ENCODE data around the gene COL27A1. TPM values are rescaled to one million over a fixed set of nuclear protein-coding genes. Genes with fewer than 3 reads are reported as not detected.
"Not testable (repeated sequence)": the region's sequence is repeated elsewhere in the genome, so short reads cannot be mapped to it uniquely, and the experiment has no call there.

COL27A1 gene
- total and polyA plus RNA-seq, 5 donors from 2014 or later, result 0.30 TPM; not detected in 4

DNA sequence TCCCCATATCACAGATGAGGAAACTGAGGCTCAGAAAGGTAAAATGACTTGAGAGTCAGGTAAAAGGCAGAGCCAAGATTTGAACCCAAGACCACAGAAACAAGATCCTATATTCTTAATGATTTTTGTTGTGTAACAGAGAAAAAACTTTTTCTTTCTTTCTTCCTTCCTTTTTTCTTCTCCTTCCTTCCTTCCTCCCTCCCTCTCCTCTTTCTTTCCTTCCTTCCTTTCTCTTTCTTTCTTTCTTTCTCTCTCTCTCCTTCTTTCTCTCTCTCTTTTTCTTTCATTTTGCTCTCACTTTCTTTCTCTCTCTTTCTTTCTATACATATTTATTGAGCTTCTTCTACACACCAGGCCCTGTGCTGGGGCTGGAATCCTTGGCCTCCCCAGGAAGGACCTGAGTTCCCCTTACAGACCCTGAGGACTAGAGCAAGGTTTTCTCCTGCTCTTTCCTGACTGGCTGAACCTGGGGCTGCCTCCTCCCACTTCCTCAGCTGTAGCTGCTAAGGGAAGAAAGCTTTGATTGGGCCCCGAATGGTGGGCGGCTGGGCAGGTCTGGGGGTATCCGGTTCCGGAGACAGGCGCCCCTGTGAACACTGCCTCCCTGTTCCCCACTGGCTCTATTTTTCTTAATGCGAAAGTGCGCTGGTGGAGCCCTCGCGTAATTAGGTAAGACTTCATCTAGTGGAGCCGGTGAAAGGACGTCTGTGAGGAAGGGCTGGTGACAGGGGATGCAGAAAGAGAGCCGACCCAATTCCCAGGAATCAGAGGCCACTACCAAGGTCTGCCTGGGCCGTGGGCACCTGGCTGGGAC is 28.9 kb upstream of the COL27A1 start:
- peaks cover 8% of the 10 kb centered on the region for H3K27me3 Mint-ChIP-seq
- H3K9me3 Mint-ChIP-seq, result peaks cover 0 to 4% (median 2%) of the 10 kb centered on the region in 7 donors
- H3K4me1 Mint-ChIP-seq, result no peaks in the 10 kb centered on the region
- H3K27me3 ChIP-seq (ENCODE audit: control insufficient read depth, insufficient read depth, low read length), result no peaks in the 10 kb centered on the region
- ATAC-seq (ENCODE audit: low read depth in 2 of 2) (no peak), DNase-seq (no peak)
- H3K36me3 Mint-ChIP-seq, result no peaks in the 10 kb centered on the region
- peaks cover 0 to 3% of the 10 kb centered on the region in 2 experiments for H3K9me3 ChIP-seq (ENCODE audit: control insufficient read depth in 2 of 2, low read length in 2 of 2)
- no peaks in the 10 kb centered on the region for H3K4me1 ChIP-seq (ENCODE audit: control insufficient read depth, insufficient read depth, low read length, poor library complexity, severe bottlenecking)
- H3K36me3 ChIP-seq (ENCODE audit: control insufficient read depth, insufficient read depth, low read length), result no peaks in the 10 kb centered on the region
- no peak overlapping the region for H3K27ac ChIP-seq (ENCODE audit: insufficient read depth, low read length, poor library complexity, severe bottlenecking)
- no peak overlapping the region for H3K27ac Mint-ChIP-seq
- H3K4me3 Mint-ChIP-seq, result no peak overlapping the region
- H3K4me3 ChIP-seq (ENCODE audit: low read depth, low read length), result no peak overlapping the region

DNA sequence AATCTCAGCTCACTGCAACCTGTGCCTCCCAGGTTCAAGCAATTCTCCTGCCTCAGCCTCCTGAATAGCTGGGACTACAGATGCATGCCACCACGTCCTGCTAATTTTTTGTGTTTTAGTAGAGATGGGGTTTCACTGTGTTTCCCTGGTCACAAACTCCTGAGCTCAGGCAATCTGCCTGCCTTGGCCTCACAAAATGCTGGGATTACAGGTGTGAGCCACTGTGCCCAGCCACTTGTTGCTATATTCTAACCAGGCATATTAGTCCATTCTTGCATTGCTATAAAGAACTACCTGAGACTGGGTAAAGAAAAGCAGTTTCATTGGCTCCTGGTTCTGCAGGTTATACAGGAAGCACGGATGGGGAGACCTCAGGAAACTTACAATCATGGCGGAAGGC is 26.6 kb upstream of the COL27A1 start:
- H3K9me3 ChIP-seq (ENCODE audit: control insufficient read depth in 2 of 2, low read length in 2 of 2); H3K36me3 Mint-ChIP-seq; H3K27ac ChIP-seq (ENCODE audit: insufficient read depth, low read length, poor library complexity, severe bottlenecking); H3K4me3 ChIP-seq (ENCODE audit: low read depth, low read length); H3K36me3 ChIP-seq (ENCODE audit: control insufficient read depth, insufficient read depth, low read length); H3K4me1 Mint-ChIP-seq; H3K27me3 Mint-ChIP-seq; DNase-seq; H3K9me3 Mint-ChIP-seq; H3K27me3 ChIP-seq (ENCODE audit: control insufficient read depth, insufficient read depth, low read length); H3K27ac Mint-ChIP-seq; ATAC-seq (ENCODE audit: low read depth in 2 of 2); H3K4me1 ChIP-seq (ENCODE audit: control insufficient read depth, insufficient read depth, low read length, poor library complexity, severe bottlenecking): not testable (repeated sequence)
- H3K4me3 Mint-ChIP-seq, result peak overlapping the region in 1 of 4 donors; percentile 43

DNA sequence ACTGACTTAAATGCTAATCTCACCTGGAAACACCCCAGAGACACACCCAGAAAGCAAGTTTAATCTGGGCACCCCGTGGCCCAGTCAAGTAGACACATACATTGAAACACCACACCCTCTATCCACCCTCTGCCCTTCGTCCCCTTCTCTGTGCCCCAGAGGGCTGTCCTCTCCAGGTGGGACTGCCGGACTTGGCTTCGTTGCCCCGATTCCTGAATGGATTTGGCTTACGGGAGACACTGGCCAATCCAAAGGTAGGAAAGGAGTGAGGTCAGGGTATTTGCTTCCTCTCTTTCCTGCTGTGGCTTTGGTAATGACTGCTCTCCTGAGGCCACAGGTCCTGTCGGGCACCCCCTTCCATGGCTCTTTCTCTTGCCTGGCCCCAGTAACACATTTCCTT is 25.2 kb upstream of the COL27A1 start:
- Mint-ChIP-seq H3K9me3 (peaks cover 0 to 4% (median 2%) of the 10 kb centered on the region in 7 donors), H3K27me3 (peaks cover 8% of the 10 kb centered on the region), H3K4me1 (no peaks in the 10 kb centered on the region), H3K36me3 (no peaks in the 10 kb centered on the region), H3K27ac (no peak overlapping the region), H3K4me3 (no peak overlapping the region)
- ATAC-seq (ENCODE audit: low read depth in 2 of 2) (no peak), DNase-seq (no peak)
- Histone ChIP-seq H3K9me3 (ENCODE audit: control insufficient read depth in 2 of 2, low read length in 2 of 2) (peaks cover 0 to 3% of the 10 kb centered on the region in 2 experiments), H3K4me1 (ENCODE audit: control insufficient read depth, insufficient read depth, low read length, poor library complexity, severe bottlenecking) (no peaks in the 10 kb centered on the region), H3K27me3 (ENCODE audit: control insufficient read depth, insufficient read depth, low read length) (no peaks in the 10 kb centered on the region), H3K36me3 (ENCODE audit: control insufficient read depth, insufficient read depth, low read length) (no peaks in the 10 kb centered on the region), H3K27ac (ENCODE audit: insufficient read depth, low read length, poor library complexity, severe bottlenecking) (no peak overlapping the region), H3K4me3 (ENCODE audit: low read depth, low read length) (no peak overlapping the region)

DNA sequence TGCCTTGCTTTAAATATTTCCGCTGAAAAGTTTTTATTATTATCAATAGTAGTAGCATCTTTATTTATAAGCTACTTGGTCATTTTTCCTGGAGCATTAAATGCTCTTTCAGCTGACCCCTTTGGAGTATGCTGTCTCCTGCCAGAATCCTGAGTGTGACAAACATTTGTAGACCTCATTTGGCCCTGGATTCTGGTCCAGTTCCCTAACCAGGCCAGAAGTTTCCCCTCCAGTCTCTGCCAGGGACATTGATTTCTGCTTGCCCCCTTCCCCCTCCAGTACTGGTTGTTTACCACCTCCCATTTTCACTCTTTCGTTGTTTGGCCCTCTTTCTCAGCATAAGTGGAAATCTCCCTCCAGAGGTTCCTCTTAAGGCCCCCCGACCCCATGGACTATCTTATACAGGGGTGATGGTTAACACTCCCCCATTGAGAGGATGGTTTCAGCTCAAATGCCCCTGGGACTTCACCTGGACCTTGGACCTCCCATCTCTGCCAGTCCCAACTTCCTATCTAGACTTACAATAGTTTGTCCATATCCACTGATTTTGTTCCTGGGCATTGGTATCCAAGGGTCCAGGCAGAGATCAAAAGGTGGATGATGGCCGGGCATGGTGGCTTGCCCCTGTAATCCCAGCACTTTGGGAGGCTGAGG is 24.6 kb upstream of the COL27A1 start:
- DNase-seq (no peak), ATAC-seq (ENCODE audit: low read depth in 2 of 2) (no peak)
- Histone ChIP-seq H3K4me1 (ENCODE audit: control insufficient read depth, insufficient read depth, low read length, poor library complexity, severe bottlenecking) (no peaks in the 10 kb centered on the region), H3K27me3 (ENCODE audit: control insufficient read depth, insufficient read depth, low read length) (no peaks in the 10 kb centered on the region), H3K9me3 (ENCODE audit: control insufficient read depth in 2 of 2, low read length in 2 of 2) (peaks cover 0 to 3% of the 10 kb centered on the region in 2 experiments), H3K27ac (ENCODE audit: insufficient read depth, low read length, poor library complexity, severe bottlenecking) (no peak overlapping the region), H3K36me3 (ENCODE audit: control insufficient read depth, insufficient read depth, low read length) (no peaks in the 10 kb centered on the region), H3K4me3 (ENCODE audit: low read depth, low read length) (no peak overlapping the region)
- Mint-ChIP-seq H3K36me3 (no peaks in the 10 kb centered on the region), H3K4me3 (no peak overlapping the region), H3K27ac (no peak overlapping the region), H3K27me3 (peaks cover 8% of the 10 kb centered on the region), H3K9me3 (peaks cover 0 to 4% (median 2%) of the 10 kb centered on the region in 7 donors), H3K4me1 (no peaks in the 10 kb centered on the region)

DNA sequence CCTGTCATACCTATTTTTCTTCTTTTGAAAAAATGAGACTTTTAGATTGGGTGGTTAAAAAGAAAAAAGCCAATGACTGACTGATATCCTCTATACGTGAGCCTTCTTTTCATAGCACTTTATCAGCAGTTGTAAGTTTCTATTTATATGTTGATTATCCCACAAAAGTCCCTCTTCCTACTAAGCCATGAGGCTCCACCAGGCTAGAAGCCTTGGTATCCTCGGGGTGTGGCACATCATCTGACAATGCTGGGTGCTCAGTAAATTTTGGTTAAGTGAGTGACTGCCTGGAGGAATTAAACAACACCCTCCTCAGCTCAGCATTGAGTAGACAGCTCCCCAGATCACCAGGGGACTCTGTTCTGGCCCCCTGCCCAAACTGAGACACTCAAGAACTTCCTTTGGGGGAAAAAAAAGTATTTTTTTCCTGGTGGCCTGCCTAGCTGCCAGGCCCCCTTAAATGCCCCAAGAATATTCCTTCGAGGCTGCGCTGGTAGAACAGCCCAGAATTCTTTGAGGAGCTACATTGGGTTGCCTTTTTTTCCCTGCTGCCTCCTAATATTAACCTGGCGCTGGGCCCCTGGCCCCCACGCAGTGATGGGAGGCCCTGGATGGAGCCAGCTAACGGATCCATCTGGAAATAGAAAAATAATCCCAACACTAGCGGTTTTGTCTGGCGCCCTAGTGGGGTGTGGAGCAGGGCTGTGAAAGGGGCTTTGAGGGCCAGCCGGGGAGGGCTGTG is 23.4 kb upstream of the COL27A1 start:
- H3K4me1 ChIP-seq (ENCODE audit: control insufficient read depth, insufficient read depth, low read length, poor library complexity, severe bottlenecking), result no peaks in the 10 kb centered on the region
- H3K4me3 ChIP-seq (ENCODE audit: low read depth, low read length), result no peak overlapping the region
- Mint-ChIP-seq H3K27me3 (peaks cover 8% of the 10 kb centered on the region), H3K4me3 (no peak overlapping the region), H3K27ac (no peak overlapping the region), H3K9me3 (peaks cover 0 to 4% (median 2%) of the 10 kb centered on the region in 7 donors), H3K36me3 (no peaks in the 10 kb centered on the region), H3K4me1 (no peaks in the 10 kb centered on the region)
- DNase-seq, result no peak
- no peaks in the 10 kb centered on the region for H3K27me3 ChIP-seq (ENCODE audit: control insufficient read depth, insufficient read depth, low read length)
- H3K36me3 ChIP-seq (ENCODE audit: control insufficient read depth, insufficient read depth, low read length), result no peaks in the 10 kb centered on the region
- H3K9me3 ChIP-seq (ENCODE audit: control insufficient read depth in 2 of 2, low read length in 2 of 2), result peaks cover 0 to 3% of the 10 kb centered on the region in 2 experiments
- H3K27ac ChIP-seq (ENCODE audit: insufficient read depth, low read length, poor library complexity, severe bottlenecking), result no peak overlapping the region
- no peak for ATAC-seq (ENCODE audit: low read depth in 2 of 2)

DNA sequence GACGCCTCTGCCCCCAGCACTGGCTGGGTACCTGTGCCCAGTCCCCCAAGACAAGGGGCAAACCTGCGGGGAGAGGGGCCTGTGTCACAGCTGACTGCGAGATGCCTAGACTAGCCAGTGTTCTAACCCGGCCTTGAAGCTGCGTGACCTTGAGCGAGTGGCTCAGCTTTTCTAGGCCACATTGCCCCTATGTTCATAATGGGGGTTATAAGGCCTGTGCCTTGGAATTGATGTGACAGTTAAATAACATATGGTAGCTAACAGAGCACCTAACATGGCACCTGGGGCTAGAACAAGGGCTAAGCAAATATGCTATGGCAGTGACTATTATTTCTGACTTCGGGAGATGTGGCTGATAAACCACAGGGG is 22.8 kb upstream of the COL27A1 start:
- H3K27me3 Mint-ChIP-seq, result peaks cover 8% of the 10 kb centered on the region
- no peak for DNase-seq
- H3K4me1 Mint-ChIP-seq, result no peaks in the 10 kb centered on the region
- no peaks in the 10 kb centered on the region for H3K36me3 Mint-ChIP-seq
- H3K4me1 ChIP-seq (ENCODE audit: control insufficient read depth, insufficient read depth, low read length, poor library complexity, severe bottlenecking), result no peaks in the 10 kb centered on the region
- H3K36me3 ChIP-seq (ENCODE audit: control insufficient read depth, insufficient read depth, low read length), result no peaks in the 10 kb centered on the region
- H3K4me3 Mint-ChIP-seq, result no peak overlapping the region
- peaks cover 0 to 4% (median 2%) of the 10 kb centered on the region in 7 donors for H3K9me3 Mint-ChIP-seq
- no peak overlapping the region for H3K27ac Mint-ChIP-seq
- peaks cover 0 to under 1% of the 10 kb centered on the region in 2 experiments for H3K9me3 ChIP-seq (ENCODE audit: control insufficient read depth in 2 of 2, low read length in 2 of 2)
- H3K4me3 ChIP-seq (ENCODE audit: low read depth, low read length), result no peak overlapping the region
- no peaks in the 10 kb centered on the region for H3K27me3 ChIP-seq (ENCODE audit: control insufficient read depth, insufficient read depth, low read length)
- no peak overlapping the region for H3K27ac ChIP-seq (ENCODE audit: insufficient read depth, low read length, poor library complexity, severe bottlenecking)
- no peak for ATAC-seq (ENCODE audit: low read depth in 2 of 2)

DNA sequence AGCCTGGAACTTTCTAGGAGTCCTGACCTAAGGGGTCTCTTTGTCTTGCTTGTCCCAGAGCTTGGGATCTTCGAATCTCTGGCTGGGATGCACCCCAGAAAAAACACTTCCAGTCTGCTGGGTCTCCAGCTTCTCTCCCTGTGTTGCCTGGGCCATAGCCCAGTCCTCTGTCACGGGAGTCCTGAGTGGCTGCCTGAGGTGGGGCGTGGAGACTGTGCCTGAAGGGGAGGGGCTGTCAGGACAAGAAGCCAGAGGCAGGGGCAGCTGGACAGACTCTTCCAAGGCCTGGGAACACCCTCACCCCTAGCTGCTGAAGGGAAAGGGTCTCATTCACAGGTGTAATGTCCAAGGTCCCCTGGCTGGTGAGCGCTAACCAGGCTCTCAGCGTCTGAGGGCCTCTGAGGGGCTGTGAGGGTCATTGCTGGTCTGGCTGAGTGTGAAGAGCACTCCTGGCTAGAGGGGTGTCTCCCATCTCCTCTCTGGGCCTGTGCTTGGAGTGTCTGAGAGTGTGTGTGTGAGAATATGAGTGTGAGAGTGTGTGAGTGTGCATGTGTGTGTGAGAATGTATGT is 20.4 kb upstream of the COL27A1 start:
- no peak overlapping the region for H3K27ac ChIP-seq (ENCODE audit: insufficient read depth, low read length, poor library complexity, severe bottlenecking)
- H3K4me1 ChIP-seq (ENCODE audit: control insufficient read depth, insufficient read depth, low read length, poor library complexity, severe bottlenecking), result no peaks in the 10 kb centered on the region
- H3K27me3 ChIP-seq (ENCODE audit: control insufficient read depth, insufficient read depth, low read length), result no peaks in the 10 kb centered on the region
- Mint-ChIP-seq H3K36me3 (no peaks in the 10 kb centered on the region), H3K4me3 (no peak overlapping the region), H3K4me1 (no peaks in the 10 kb centered on the region), H3K9me3 (no peaks in the 10 kb centered on the region), H3K27me3 (no peaks in the 10 kb centered on the region), H3K27ac (no peak overlapping the region)
- DNase-seq (no peak), ATAC-seq (ENCODE audit: low read depth in 2 of 2) (no peak)
- no peak overlapping the region for H3K4me3 ChIP-seq (ENCODE audit: low read depth, low read length)
- no peaks in the 10 kb centered on the region for H3K36me3 ChIP-seq (ENCODE audit: control insufficient read depth, insufficient read depth, low read length)
- H3K9me3 ChIP-seq (ENCODE audit: control insufficient read depth in 2 of 2, low read length in 2 of 2), result no peaks in the 10 kb centered on the region
